CD14-positive monocyte (primary cell): ENCODE data around the gene SLC1A7. TPM values are rescaled to one million over a fixed set of nuclear protein-coding genes. Genes with fewer than 3 reads are reported as not detected.

ENCODE experiments used
- DNase-seq, 3 donors: peaks; one replicate each; pipeline ENCODE4 v3.0.0-alpha.2; 2011 to 2022
- H2AFZ ChIP-seq: 2 replicates; pipeline ENCODE4 v1.6.0; 2012; ENCODE audit warnings: mild to moderate bottlenecking, low read depth, low read length, inconsistent platforms; ENCODE audit not compliant: insufficient read depth, poor library complexity, severe bottlenecking
- H3K27ac ChIP-seq, 2 donors: 1 replicate in 1 of 2; 2 replicates in 1 of 2; pipeline ENCODE4 v1.5.1; 2012 to 2013; ENCODE audit warnings: low read length in 2 of 2, control low read depth in 1 of 2, inconsistent platforms in 1 of 2, low read depth in 1 of 2, mild to moderate bottlenecking in 1 of 2
- H3K27me3 ChIP-seq, 2 donors: one replicate each; pipeline versions ENCODE4 v1.6.0 to v1.6.1; 2011 to 2013; ENCODE audit warnings: low read length in 2 of 2; ENCODE audit not compliant: control insufficient read depth in 2 of 2, insufficient read depth in 2 of 2
- H3K36me3 ChIP-seq, 2 donors: replicated peaks in 1 of 2; 1 replicate in 1 of 2; 2 replicates in 1 of 2; pipeline versions ENCODE4 v1.5.1 to v1.6.1; 2012 to 2013; ENCODE audit warnings: low read length in 2 of 2, control low read depth in 1 of 2, inconsistent platforms in 1 of 2, mild to moderate bottlenecking in 1 of 2; ENCODE audit not compliant: insufficient read depth in 2 of 2, control insufficient read depth in 1 of 2
- H3K4me1 ChIP-seq, 2 donors: 1 replicate in 1 of 2; 2 replicates in 1 of 2; pipeline versions ENCODE4 v1.5.1 to v1.6.1; 2012 to 2013; ENCODE audit warnings: low read length in 2 of 2, control low read depth in 1 of 2, inconsistent platforms in 1 of 2, mild to moderate bottlenecking in 1 of 2, moderate library complexity in 1 of 2; ENCODE audit not compliant: insufficient read depth in 2 of 2, control insufficient read depth in 1 of 2
- H3K4me2 ChIP-seq: replicated peaks from 2 replicates; pipeline ENCODE3; 2012; ENCODE audit warnings: low read length, moderate library complexity, mild to moderate bottlenecking; ENCODE audit not compliant: poor library complexity, severe bottlenecking; ENCODE audit errors: extremely low read depth
- H3K4me3 ChIP-seq, 3 experiments: fragments of 200-600 bp in 1 of 3; sonication (generic) in 1 of 3; replicated peaks in 1 of 3; 1 replicate in 2 of 3; 2 replicates in 1 of 3; pipeline ENCODE4 v1.5.1; 2011 to 2013; ENCODE audit warnings: low read length in 3 of 3, mild to moderate bottlenecking in 3 of 3, control low read depth in 2 of 3, low read depth in 2 of 3, inconsistent platforms in 1 of 3, moderate library complexity in 1 of 3
- H3K79me2 ChIP-seq: 2 replicates; pipeline ENCODE4 v1.6.0; 2012; ENCODE audit warnings: mild to moderate bottlenecking, control low read depth, inconsistent platforms, low read length, moderate library complexity; ENCODE audit not compliant: insufficient read depth
- H3K9ac ChIP-seq: 2 replicates; pipeline ENCODE4 v1.6.0; 2017; ENCODE audit warnings: low read length, mild to moderate bottlenecking; ENCODE audit not compliant: insufficient read depth, poor library complexity, severe bottlenecking
- H3K9me3 ChIP-seq, 2 donors: replicated peaks in 1 of 2; 1 replicate in 1 of 2; 2 replicates in 1 of 2; pipeline versions ENCODE4 v1.5.1 to v1.6.1; 2012 to 2013; ENCODE audit warnings: low read length in 2 of 2, control low read depth in 1 of 2; ENCODE audit not compliant: control insufficient read depth in 1 of 2, insufficient read depth in 1 of 2
- H4K20me1 ChIP-seq: 2 replicates; pipeline ENCODE4 v1.6.0; 2012; ENCODE audit warnings: mild to moderate bottlenecking, low read length, control low read depth, moderate library complexity; ENCODE audit not compliant: insufficient read depth
- H3K27ac Mint-ChIP-seq, 7 donors: one replicate each; pipeline ENCODE4 v1.8.0; 2020; ENCODE audit warnings: mild to moderate bottlenecking in 7 of 7, mixed read lengths in 7 of 7, moderate library complexity in 6 of 7, inconsistent platforms in 2 of 7
- H3K27me3 Mint-ChIP-seq, 3 donors: one replicate each; pipeline ENCODE4 v1.8.0; 2021 to 2022; ENCODE audit warnings: low read depth in 3 of 3, mild to moderate bottlenecking in 3 of 3, mixed read lengths in 3 of 3, moderate library complexity in 3 of 3, inconsistent platforms in 1 of 3
- H3K36me3 Mint-ChIP-seq, 2 donors: one replicate each; pipeline ENCODE4 v1.8.0; 2020; ENCODE audit warnings: mixed read lengths in 2 of 2, inconsistent platforms in 1 of 2, mild to moderate bottlenecking in 1 of 2
- H3K4me1 Mint-ChIP-seq: one replicate; pipeline ENCODE4 v1.8.0; 2020; ENCODE audit warnings: mild to moderate bottlenecking, mixed read lengths
- H3K4me3 Mint-ChIP-seq, 2 donors: one replicate each; pipeline ENCODE4 v1.8.0; 2020; ENCODE audit warnings: mild to moderate bottlenecking in 2 of 2, mixed read lengths in 2 of 2, moderate library complexity in 1 of 2
- H3K9me3 Mint-ChIP-seq, 7 donors: one replicate each; pipeline ENCODE4 v1.8.0; 2020 to 2022; ENCODE audit warnings: mixed read lengths in 7 of 7, mild to moderate bottlenecking in 6 of 7, moderate library complexity in 6 of 7, inconsistent platforms in 2 of 7
- WGBS: methylation state at CpG from one replicate; pipeline ENCODE4 v1.1.5; 2013; ENCODE audit warnings: missing lambda C conversion rate; ENCODE audit not compliant: insufficient coverage; 5-methylcytosine and 5-hydroxymethylcytosine counted together
- intact Hi-C, 2 donors: fragments of 100-400 bp; cut with micrococcal nuclease; formaldehyde crosslinking; loops; one replicate each; pipeline versions ENCODE4 v1.15.0 to v1.15.1; 2023
- polyA plus RNA-seq, 3 donors: library from polyadenylated mRNA; depleted of rRNA in 1 of 3; unstranded in 2 of 3; stranded (reverse) in 1 of 3; fragments of 300-500 nt in 2 of 3; fragments of >200 nt in 1 of 3; fragmentation: Illumina TruSeq in 2 of 3; gene quantifications; 1 replicate in 2 of 3; 2 replicates in 1 of 3; pipeline ENCODE4 v1.2.3, GENCODE V29; 2012 to 2021
- TF ChIP-seq, protein P1 (sequence below): fragments of 200-600 bp; IDR thresholded peaks from one replicate; pipeline ENCODE4 v1.8.0; 2022; ENCODE audit warnings: antibody characterized with exemption, mild to moderate bottlenecking

Gene SLC1A7
- polyA plus RNA-seq, 3 donors = not detected

DNA sequence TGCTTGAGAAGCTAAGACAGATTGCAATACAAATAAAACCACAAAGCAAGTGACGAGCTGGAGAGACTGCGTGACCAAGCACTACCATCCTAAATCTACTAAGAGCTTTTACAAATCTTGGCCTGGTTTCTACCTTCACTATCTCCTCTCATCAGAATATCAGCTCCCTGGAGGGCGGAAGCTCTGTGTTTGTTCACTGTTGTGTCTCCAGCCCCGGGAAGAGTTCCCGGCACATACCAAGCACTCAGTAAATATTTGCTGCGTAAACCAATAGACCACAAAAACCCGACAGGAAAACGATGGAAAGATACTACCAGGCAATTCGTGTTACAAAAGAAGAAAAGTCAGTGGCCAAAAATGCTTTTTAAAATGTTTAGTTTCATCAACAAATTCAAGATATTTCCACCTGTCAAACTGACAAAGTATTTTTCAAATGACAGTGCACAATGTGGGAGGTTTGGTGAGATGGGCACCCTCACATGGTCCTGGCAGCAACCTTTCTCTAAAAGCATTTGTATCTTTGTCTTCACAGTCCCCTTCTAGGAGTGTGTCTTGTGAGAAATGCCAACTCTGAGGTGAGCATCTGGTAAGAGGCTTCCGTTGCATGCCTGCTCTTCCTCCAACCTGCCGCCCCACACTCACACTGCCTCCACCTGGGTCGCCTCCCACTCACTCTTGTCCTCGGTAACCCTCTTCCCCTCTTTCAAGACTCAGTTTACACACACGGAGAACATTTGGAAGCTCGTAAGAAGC, 34.7 kb downstream of the SLC1A7 start:
- H3K4me3 Mint-ChIP-seq = no peak overlapping the region
- Histone ChIP-seq H3K27me3 (no peaks in the 10 kb centered on the region), H3K4me1 (peaks cover 27 to 28% of the 10 kb centered on the region in 2 donors), H3K9me3 (no peaks in the 10 kb centered on the region), H3K27ac (no peak overlapping the region), H3K9ac (no peak overlapping the region), H4K20me1 (no peaks in the 10 kb centered on the region), H3K79me2 (no peaks in the 10 kb centered on the region), H2AFZ (peak overlapping the region; percentile 44), H3K4me3 (no peak overlapping the region), H3K4me2 (no peak overlapping the region), H3K36me3 (no peaks in the 10 kb centered on the region)
- H3K27ac Mint-ChIP-seq = no peak overlapping the region
- 79% methylated on average over 8 of the region's 15 CpGs for WGBS
- peaks cover 27% of the 10 kb centered on the region for H3K4me1 Mint-ChIP-seq
- H3K27me3 Mint-ChIP-seq = peaks cover 4 to 15% (median 11%) of the 10 kb centered on the region in 3 donors
- TF ChIP-seq, protein P1, sequence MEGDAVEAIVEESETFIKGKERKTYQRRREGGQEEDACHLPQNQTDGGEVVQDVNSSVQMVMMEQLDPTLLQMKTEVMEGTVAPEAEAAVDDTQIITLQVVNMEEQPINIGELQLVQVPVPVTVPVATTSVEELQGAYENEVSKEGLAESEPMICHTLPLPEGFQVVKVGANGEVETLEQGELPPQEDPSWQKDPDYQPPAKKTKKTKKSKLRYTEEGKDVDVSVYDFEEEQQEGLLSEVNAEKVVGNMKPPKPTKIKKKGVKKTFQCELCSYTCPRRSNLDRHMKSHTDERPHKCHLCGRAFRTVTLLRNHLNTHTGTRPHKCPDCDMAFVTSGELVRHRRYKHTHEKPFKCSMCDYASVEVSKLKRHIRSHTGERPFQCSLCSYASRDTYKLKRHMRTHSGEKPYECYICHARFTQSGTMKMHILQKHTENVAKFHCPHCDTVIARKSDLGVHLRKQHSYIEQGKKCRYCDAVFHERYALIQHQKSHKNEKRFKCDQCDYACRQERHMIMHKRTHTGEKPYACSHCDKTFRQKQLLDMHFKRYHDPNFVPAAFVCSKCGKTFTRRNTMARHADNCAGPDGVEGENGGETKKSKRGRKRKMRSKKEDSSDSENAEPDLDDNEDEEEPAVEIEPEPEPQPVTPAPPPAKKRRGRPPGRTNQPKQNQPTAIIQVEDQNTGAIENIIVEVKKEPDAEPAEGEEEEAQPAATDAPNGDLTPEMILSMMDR = no peak
- no peak for DNase-seq
- intact Hi-C loops = no loop called here
- peaks cover 0 to 7% (median 2%) of the 10 kb centered on the region in 7 donors for H3K9me3 Mint-ChIP-seq
- no peaks in the 10 kb centered on the region for H3K36me3 Mint-ChIP-seq

DNA sequence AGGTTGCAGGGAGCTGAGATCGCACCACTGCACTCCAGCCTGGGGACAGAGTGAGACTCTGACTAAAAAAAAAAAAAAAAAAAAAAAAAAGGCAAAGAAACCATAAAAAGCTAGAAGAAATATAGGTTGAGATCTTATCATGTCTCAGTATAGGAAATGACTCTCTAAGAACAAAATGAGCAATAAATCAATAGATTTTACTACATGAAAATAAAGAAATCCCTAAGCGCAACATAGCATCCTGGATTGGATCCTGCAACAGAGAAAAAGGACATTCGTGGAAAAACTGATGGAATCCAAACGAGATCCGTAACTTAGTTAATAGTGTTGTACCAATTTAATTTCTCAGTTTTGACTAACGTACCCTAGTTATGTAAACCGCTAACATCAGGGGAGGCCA, 35.3 kb downstream of the SLC1A7 start:
- H3K4me1 Mint-ChIP-seq = peaks cover 27% of the 10 kb centered on the region
- no peaks in the 10 kb centered on the region for H4K20me1 ChIP-seq
- peaks cover 0 to 2% of the 10 kb centered on the region in 2 donors for H3K9me3 ChIP-seq
- WGBS = 100% methylated on average over 1 of the region's 7 CpGs
- H3K4me3 Mint-ChIP-seq = no peak overlapping the region
- no peak overlapping the region for H3K4me3 ChIP-seq
- no peaks in the 10 kb centered on the region for H3K36me3 ChIP-seq
- intact Hi-C loops = no loop called here
- no peak for DNase-seq
- H3K4me2 ChIP-seq = no peak overlapping the region
- H3K27ac ChIP-seq = no peak overlapping the region
- no peaks in the 10 kb centered on the region for H3K79me2 ChIP-seq
- TF ChIP-seq, protein P1 = no peak
- peaks cover 0 to 6% (median under 1%) of the 10 kb centered on the region in 7 donors for H3K9me3 Mint-ChIP-seq
- no peak overlapping the region for H3K27ac Mint-ChIP-seq
- H3K36me3 Mint-ChIP-seq = no peaks in the 10 kb centered on the region
- peaks cover 4 to 15% (median 11%) of the 10 kb centered on the region in 3 donors for H3K27me3 Mint-ChIP-seq
- H3K9ac ChIP-seq = no peak overlapping the region
- no peak overlapping the region for H2AFZ ChIP-seq
- peaks cover 27 to 28% of the 10 kb centered on the region in 2 donors for H3K4me1 ChIP-seq
- H3K27me3 ChIP-seq = no peaks in the 10 kb centered on the region
